ENCODE measurements around the gene MYO3B. TPM values are rescaled to one million over a fixed set of nuclear protein-coding genes. Genes with fewer than 3 reads are reported as not detected.

MYO3B gene
- total and polyA plus RNA-seq, 7 donors, result 0.34 TPM; not detected in 6

GRCh38 chr2:170563401-170563800, 385.5 kb downstream of the MYO3B start:
- H3K27ac ChIP-seq, result no peak overlapping the region
- no peak for TF ChIP-seq CTCF (IDR thresholded peaks at IDR 0.05)
- TF ChIP-seq POLR2AphosphoS5 (IDR thresholded peaks at IDR 0.05), result no peak
- no peak for TF ChIP-seq POLR2A (IDR thresholded peaks at IDR 0.05)
- no peak for TF ChIP-seq EP300 (IDR thresholded peaks at IDR 0.05)

GRCh38 chr2:170566138-170566537, 388.2 kb downstream of the MYO3B start:
- no peak for TF ChIP-seq EP300 (IDR thresholded peaks at IDR 0.05)
- no peak for TF ChIP-seq CTCF (IDR thresholded peaks at IDR 0.05)
- TF ChIP-seq POLR2AphosphoS5 (IDR thresholded peaks at IDR 0.05), result peak in 1 of 4 donors; percentile 7
- no peak for TF ChIP-seq POLR2A (IDR thresholded peaks at IDR 0.05)
- Histone ChIP-seq H3K27ac (no peak overlapping the region), H3K4me1 (peaks cover 0 to 12% (median 6%) of the 10 kb centered on the region in 4 donors), H3K27me3 (no peaks in the 10 kb centered on the region), H3K36me3 (no peaks in the 10 kb centered on the region), H3K9me3 (no peaks in the 10 kb centered on the region), H3K4me3 (no peak overlapping the region)
- WGBS, 2 donors, result 66 to 72% methylated on average over 1 of the region's 1 CpG
- intact Hi-C loops (cut with DNase I), result no loop called here
- DNase-seq, result no peak

More at GRCh38 chr2:170563401-170563800, 385.5 kb downstream of the MYO3B start:
- intact Hi-C loops (cut with DNase I), result no loop called here
- Histone ChIP-seq H3K9me3 (no peaks in the 10 kb centered on the region), H3K4me3 (no peak overlapping the region), H3K4me1 (peaks cover 0 to 36% (median 17%) of the 10 kb centered on the region in 4 donors), H3K27me3 (no peaks in the 10 kb centered on the region), H3K36me3 (no peaks in the 10 kb centered on the region)
- no peak for DNase-seq

- no peaks in the 10 kb centered on the region for H3K9me3 ChIP-seq
- no peak for TF ChIP-seq EP300 (IDR thresholded peaks at IDR 0.05)
- TF ChIP-seq CTCF (IDR thresholded peaks at IDR 0.05), result no peak
- TF ChIP-seq POLR2A (IDR thresholded peaks at IDR 0.05), result no peak
- TF ChIP-seq POLR2AphosphoS5 (IDR thresholded peaks at IDR 0.05), result no peak
- H3K27me3 ChIP-seq, result no peaks in the 10 kb centered on the region
- H3K4me3 ChIP-seq, result no peak overlapping the region
- peaks cover 0 to 12% (median 3%) of the 10 kb centered on the region in 4 donors for H3K4me1 ChIP-seq
- H3K27ac ChIP-seq, result no peak overlapping the region
- DNase-seq, result no peak
- intact Hi-C loops (cut with DNase I), result no loop called here
- WGBS, 2 donors, result 87 to 95% methylated on average over 2 of the region's 2 CpGs
- H3K36me3 ChIP-seq, result no peaks in the 10 kb centered on the region
Measured at GRCh38 chr2:170567429-170567828, 389.5 kb downstream of the MYO3B start.

GRCh38 chr2:170568511-170568910, 390.6 kb downstream of the MYO3B start:
- no peak overlapping the region for H3K27ac ChIP-seq
- WGBS, 2 donors, result 86 to 87% methylated on average over 2 of the region's 2 CpGs
- TF ChIP-seq EP300 (IDR thresholded peaks at IDR 0.05), result no peak
- TF ChIP-seq CTCF (IDR thresholded peaks at IDR 0.05), result no peak
- TF ChIP-seq POLR2A (IDR thresholded peaks at IDR 0.05), result no peak
- TF ChIP-seq POLR2AphosphoS5 (IDR thresholded peaks at IDR 0.05), result no peak
- intact Hi-C loops (cut with DNase I), result no loop called here
- no peaks in the 10 kb centered on the region for H3K9me3 ChIP-seq
- no peak overlapping the region for H3K4me3 ChIP-seq
- H3K27me3 ChIP-seq, result no peaks in the 10 kb centered on the region
- DNase-seq, result no peak
- H3K4me1 ChIP-seq, result peaks cover 0 to 11% (median 3%) of the 10 kb centered on the region in 4 donors
- no peaks in the 10 kb centered on the region for H3K36me3 ChIP-seq

- TF ChIP-seq POLR2A (IDR thresholded peaks at IDR 0.05) (no peak), EP300 (IDR thresholded peaks at IDR 0.05) (no peak), CTCF (IDR thresholded peaks at IDR 0.05) (no peak), POLR2AphosphoS5 (IDR thresholded peaks at IDR 0.05) (no peak)
- H3K36me3 ChIP-seq, result no peaks in the 10 kb centered on the region
- intact Hi-C loops (cut with DNase I), result no loop called here
- DNase-seq, result no peak
- no peak overlapping the region for H3K27ac ChIP-seq
- no peaks in the 10 kb centered on the region for H3K27me3 ChIP-seq
- no peak overlapping the region for H3K4me3 ChIP-seq
- H3K4me1 ChIP-seq, result peaks cover 0 to 1% (median under 1%) of the 10 kb centered on the region in 4 donors
- no peaks in the 10 kb centered on the region for H3K9me3 ChIP-seq
- 89 to 93% methylated on average over 1 of the region's 1 CpG for WGBS, 2 donors
Measured at GRCh38 chr2:170571612-170572011, 393.7 kb downstream of the MYO3B start.

Data from sigmoid colon (tissue), 7 donors.